Trophoblast cell (in vitro differentiated cells and primary cell): ENCODE measurements around the gene IFNK.

Experiments used
- DNase-seq, 2 donors: peaks; one replicate each; pipeline ENCODE4 v3.0.0-alpha.2; 2016
- H2AFZ ChIP-seq: 2 replicates; pipeline ENCODE4 v1.6.1; 2013; ENCODE audit warnings: low read length, moderate library complexity, mild to moderate bottlenecking; ENCODE audit not compliant: insufficient read depth, poor library complexity
- H2AK5ac ChIP-seq: 2 replicates; pipeline ENCODE4 v1.6.1; 2013; ENCODE audit warnings: mild to moderate bottlenecking, low read length
- H2BK120ac ChIP-seq: 2 replicates; pipeline ENCODE4 v1.6.1; 2013; ENCODE audit warnings: low read length, mild to moderate bottlenecking, moderate library complexity; ENCODE audit not compliant: insufficient read depth, poor library complexity
- H2BK12ac ChIP-seq: 2 replicates; pipeline ENCODE4 v1.6.1; 2013; ENCODE audit warnings: mild to moderate bottlenecking, low read length, moderate library complexity
- H2BK5ac ChIP-seq: 2 replicates; pipeline ENCODE4 v1.6.1; 2013; ENCODE audit warnings: low read length, low read depth, moderate library complexity, mild to moderate bottlenecking; ENCODE audit not compliant: poor library complexity
- H3K14ac ChIP-seq: 2 replicates; pipeline ENCODE4 v1.6.1; 2013; ENCODE audit warnings: mild to moderate bottlenecking, low read length
- H3K18ac ChIP-seq: 2 replicates; pipeline ENCODE4 v1.6.1; 2013; ENCODE audit warnings: mild to moderate bottlenecking, low read length
- H3K23ac ChIP-seq: 2 replicates; pipeline ENCODE4 v1.6.1; 2013; ENCODE audit warnings: low read length
- H3K27ac ChIP-seq: 2 replicates; pipeline ENCODE4 v1.5.1; 2013; ENCODE audit warnings: low read depth, mild to moderate bottlenecking, inconsistent platforms, low read length, moderate library complexity
- H3K27me3 ChIP-seq: 2 replicates; pipeline ENCODE4 v1.6.1; 2013; ENCODE audit warnings: inconsistent platforms, mild to moderate bottlenecking, low read length, moderate library complexity; ENCODE audit not compliant: insufficient read depth
- H3K36me3 ChIP-seq, 2 experiments: 1 replicate in 1 of 2; 2 replicates in 1 of 2; pipeline ENCODE4 v1.6.1; 2013; ENCODE audit warnings: low read length in 2 of 2, mild to moderate bottlenecking in 2 of 2, moderate library complexity in 1 of 2; ENCODE audit not compliant: insufficient read depth in 2 of 2, control insufficient read depth in 1 of 2
- H3K4ac ChIP-seq: 2 replicates; pipeline ENCODE4 v1.6.1; 2013; ENCODE audit warnings: low read depth, mild to moderate bottlenecking, low read length, moderate library complexity
- H3K4me1 ChIP-seq, 2 experiments: 1 replicate in 1 of 2; 2 replicates in 1 of 2; pipeline ENCODE4 v1.6.1; 2013; ENCODE audit warnings: low read length in 2 of 2, mild to moderate bottlenecking in 2 of 2, moderate library complexity in 1 of 2; ENCODE audit not compliant: insufficient read depth in 2 of 2, control insufficient read depth in 1 of 2
- H3K4me2 ChIP-seq: 2 replicates; pipeline ENCODE4 v1.6.1; 2013; ENCODE audit warnings: inconsistent platforms, mild to moderate bottlenecking, low read length, moderate library complexity
- H3K4me3 ChIP-seq: 2 replicates; pipeline ENCODE4 v1.5.1; 2013; ENCODE audit warnings: mild to moderate bottlenecking, low read depth, low read length, inconsistent platforms
- H3K79me1 ChIP-seq: one replicate; pipeline ENCODE4 v1.6.1; 2013; ENCODE audit warnings: low read length
- H3K79me2 ChIP-seq: 2 replicates; pipeline ENCODE4 v1.6.1; 2013; ENCODE audit warnings: low read length, mild to moderate bottlenecking; ENCODE audit not compliant: control insufficient read depth, insufficient read depth, poor library complexity
- H3K9ac ChIP-seq: 2 replicates; pipeline ENCODE4 v1.6.1; 2013; ENCODE audit warnings: mild to moderate bottlenecking, low read length
- H3K9me3 ChIP-seq: 2 replicates; pipeline ENCODE4 v1.6.1; 2013; ENCODE audit warnings: low read depth, mild to moderate bottlenecking, control low read depth, inconsistent platforms, low read length; ENCODE audit not compliant: insufficient read depth
- H4K12ac ChIP-seq: 2 replicates; pipeline ENCODE4 v1.6.1; 2013; ENCODE audit warnings: low read depth, mild to moderate bottlenecking, low read length, moderate library complexity
- H4K8ac ChIP-seq: 2 replicates; pipeline ENCODE4 v1.6.1; 2013; ENCODE audit warnings: low read depth, mild to moderate bottlenecking, low read length, moderate library complexity
- H4K91ac ChIP-seq: one replicate; pipeline ENCODE4 v1.6.1; 2013; ENCODE audit warnings: low read depth, mild to moderate bottlenecking, low read length, moderate library complexity
- WGBS: extraction: QIAGEN DNeasy Blood & Tissue Kit; methylation state at CpG from one replicate; pipeline ENCODE4 v1.1.7; 2013; ENCODE audit warnings: missing lambda C conversion rate; ENCODE audit not compliant: insufficient read length, insufficient coverage; ENCODE audit errors: extremely low coverage; 5-methylcytosine and 5-hydroxymethylcytosine counted together

Gene IFNK

GRCh38 chr9:27529316-27530278 is 5.5 kb downstream of the IFNK start, which contains the start of gene MOB3B:
Gene MOB3B, minus strand, starts transcription at chr9:27529814. Its CDS starts 74,264 bp downstream, at chr9:27455550.
- Histone ChIP-seq H4K12ac (peak within 1 kb of the TSS; percentile 92), H2AFZ (peak within 1 kb of the TSS; percentile 35), H3K79me1 (peaks cover 20% of the 10 kb centered on the region), H3K36me3 (no peaks in the 10 kb centered on the region), H2BK120ac (peak within 1 kb of the TSS; percentile 95), H3K79me2 (peaks cover 9% of the 10 kb centered on the region), H3K14ac (peak within 1 kb of the TSS; percentile 92), H3K4me1 (peaks cover 2 to 12% of the 10 kb centered on the region in 2 experiments), H3K4me3 (peak within 1 kb of the TSS; percentile 91), H3K9me3 (no peaks in the 10 kb centered on the region), H3K18ac (peak within 1 kb of the TSS; percentile 94), H3K4ac (peak within 1 kb of the TSS; percentile 91), H2AK5ac (peak within 1 kb of the TSS; percentile 70), H2BK5ac (peak within 1 kb of the TSS; percentile 80), H4K8ac (peak within 1 kb of the TSS; percentile 66), H3K4me2 (peak within 1 kb of the TSS; percentile 98), H3K23ac (no peak within 1 kb of the TSS), H4K91ac (peak within 1 kb of the TSS; percentile 90), H3K9ac (peak within 1 kb of the TSS; percentile 87), H2BK12ac (peak within 1 kb of the TSS; percentile 82), H3K27ac (peak within 1 kb of the TSS; percentile 89), H3K27me3 (no peaks in the 10 kb centered on the region)
- no CpG with 5 or more reads among the region's 74 CpGs for WGBS
- DNase-seq, result peak; percentile 53 to 91

DNA sequence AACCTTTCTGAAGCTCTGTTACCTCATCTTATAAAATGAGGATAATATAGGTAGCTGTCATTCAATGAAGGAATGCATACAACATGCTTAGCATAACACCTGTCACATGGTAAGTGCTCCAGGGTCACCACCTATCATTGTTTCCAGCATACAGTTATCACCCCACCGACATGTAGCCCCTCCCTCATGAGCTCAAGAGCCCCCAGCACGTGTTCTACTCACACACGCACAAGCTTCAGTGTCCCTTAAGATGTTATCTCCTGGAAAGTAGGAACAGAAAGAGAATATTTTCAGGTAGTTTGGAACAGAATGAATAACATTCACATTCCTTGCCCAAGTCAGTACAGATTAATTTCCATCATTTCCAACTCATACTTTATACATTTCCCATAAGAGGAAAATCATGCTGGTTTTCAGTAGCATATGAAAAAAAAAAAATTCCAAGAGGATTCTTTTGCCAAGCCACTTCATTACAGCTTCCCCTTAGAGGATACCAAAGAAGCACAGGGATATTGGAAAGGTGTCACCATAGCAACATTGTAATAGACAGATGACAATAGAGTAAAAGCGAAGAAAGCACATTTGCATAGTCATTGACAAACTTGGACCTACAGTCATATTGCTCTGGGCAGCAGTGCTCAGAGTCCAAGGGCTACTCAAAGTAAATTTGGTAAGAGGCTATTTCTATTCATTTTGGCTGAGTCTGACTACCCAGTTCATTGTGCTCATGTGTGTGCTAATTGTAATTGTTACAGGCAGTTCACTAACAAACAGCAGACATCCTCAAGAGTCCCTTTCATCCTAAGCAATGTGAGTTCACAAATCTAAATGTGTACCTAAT is 7.0 kb downstream of the IFNK start:
- Histone ChIP-seq H3K79me1 (peaks cover 20% of the 10 kb centered on the region), H3K36me3 (no peaks in the 10 kb centered on the region), H4K12ac (no peak overlapping the region), H3K18ac (no peak overlapping the region), H2BK5ac (no peak overlapping the region), H3K9ac (no peak overlapping the region), H3K4me1 (peaks cover 2 to 15% of the 10 kb centered on the region in 2 experiments), H3K4ac (no peak overlapping the region), H3K14ac (no peak overlapping the region), H4K91ac (no peak overlapping the region), H3K4me3 (no peak overlapping the region), H3K79me2 (peaks cover 9% of the 10 kb centered on the region), H3K27me3 (no peaks in the 10 kb centered on the region), H4K8ac (no peak overlapping the region), H2BK120ac (no peak overlapping the region), H3K27ac (no peak overlapping the region), H2AFZ (no peak overlapping the region), H3K9me3 (no peaks in the 10 kb centered on the region), H2AK5ac (no peak overlapping the region), H3K4me2 (no peak overlapping the region), H2BK12ac (no peak overlapping the region), H3K23ac (no peak overlapping the region)
- WGBS, result no CpG with 5 or more reads among the region's 4 CpGs
- DNase-seq, result peak in 1 of 2 donors; percentile 20

- H3K36me3 ChIP-seq, result no peaks in the 10 kb centered on the region
- no CpG with 5 or more reads among the region's 1 CpG for WGBS
- H4K12ac ChIP-seq, result no peak overlapping the region
- H2BK120ac ChIP-seq, result no peak overlapping the region
- peaks cover 20% of the 10 kb centered on the region for H3K79me1 ChIP-seq
- peaks cover 2 to 19% of the 10 kb centered on the region in 2 experiments for H3K4me1 ChIP-seq
- no peaks in the 10 kb centered on the region for H3K27me3 ChIP-seq
- H3K4me3 ChIP-seq, result no peak overlapping the region
- no peak overlapping the region for H3K23ac ChIP-seq
- H2BK12ac ChIP-seq, result no peak overlapping the region
- H2BK5ac ChIP-seq, result no peak overlapping the region
- no peak overlapping the region for H2AK5ac ChIP-seq
- no peak overlapping the region for H4K91ac ChIP-seq
- DNase-seq, result no peak
- H3K9ac ChIP-seq, result no peak overlapping the region
- no peak overlapping the region for H3K14ac ChIP-seq
- H3K18ac ChIP-seq, result no peak overlapping the region
- H3K9me3 ChIP-seq, result no peaks in the 10 kb centered on the region
- peaks cover 9% of the 10 kb centered on the region for H3K79me2 ChIP-seq
- no peak overlapping the region for H3K27ac ChIP-seq
- H3K4ac ChIP-seq, result no peak overlapping the region
- no peak overlapping the region for H4K8ac ChIP-seq
- H2AFZ ChIP-seq, result no peak overlapping the region
- no peak overlapping the region for H3K4me2 ChIP-seq
Measured at GRCh38 chr9:27532046-27532445, 8.0 kb downstream of the IFNK start.

- no peak overlapping the region for H2BK5ac ChIP-seq
- H2AFZ ChIP-seq, result no peak overlapping the region
- no peak overlapping the region for H4K8ac ChIP-seq
- no peak for DNase-seq
- no CpG with 5 or more reads among the region's 1 CpG for WGBS
- H3K79me2 ChIP-seq, result peaks cover 9% of the 10 kb centered on the region
- no peak overlapping the region for H3K18ac ChIP-seq
- no peak overlapping the region for H3K23ac ChIP-seq
- H2BK120ac ChIP-seq, result no peak overlapping the region
- H3K27ac ChIP-seq, result no peak overlapping the region
- H2BK12ac ChIP-seq, result no peak overlapping the region
- peaks cover 13% of the 10 kb centered on the region for H3K79me1 ChIP-seq
- no peaks in the 10 kb centered on the region for H3K9me3 ChIP-seq
- H2AK5ac ChIP-seq, result no peak overlapping the region
- H3K4me3 ChIP-seq, result no peak overlapping the region
- H4K12ac ChIP-seq, result no peak overlapping the region
- no peaks in the 10 kb centered on the region for H3K27me3 ChIP-seq
- H3K4me2 ChIP-seq, result no peak overlapping the region
- peaks cover 2 to 13% of the 10 kb centered on the region in 2 experiments for H3K4me1 ChIP-seq
- H3K9ac ChIP-seq, result no peak overlapping the region
- H3K14ac ChIP-seq, result no peak overlapping the region
- no peaks in the 10 kb centered on the region for H3K36me3 ChIP-seq
- no peak overlapping the region for H3K4ac ChIP-seq
- no peak overlapping the region for H4K91ac ChIP-seq
Measured at GRCh38 chr9:27533311-27533710, 9.2 kb downstream of the IFNK start.
